ENCODE measurements around the gene ITGB1.
A peak's percentile ranks its signal among the peaks of the same experiment; 100 is the strongest.
"Not testable (repeated sequence)": the region's sequence is repeated elsewhere in the genome, so short reads cannot be mapped to it uniquely, and the experiment has no call there.

Gene ITGB1

DNA sequence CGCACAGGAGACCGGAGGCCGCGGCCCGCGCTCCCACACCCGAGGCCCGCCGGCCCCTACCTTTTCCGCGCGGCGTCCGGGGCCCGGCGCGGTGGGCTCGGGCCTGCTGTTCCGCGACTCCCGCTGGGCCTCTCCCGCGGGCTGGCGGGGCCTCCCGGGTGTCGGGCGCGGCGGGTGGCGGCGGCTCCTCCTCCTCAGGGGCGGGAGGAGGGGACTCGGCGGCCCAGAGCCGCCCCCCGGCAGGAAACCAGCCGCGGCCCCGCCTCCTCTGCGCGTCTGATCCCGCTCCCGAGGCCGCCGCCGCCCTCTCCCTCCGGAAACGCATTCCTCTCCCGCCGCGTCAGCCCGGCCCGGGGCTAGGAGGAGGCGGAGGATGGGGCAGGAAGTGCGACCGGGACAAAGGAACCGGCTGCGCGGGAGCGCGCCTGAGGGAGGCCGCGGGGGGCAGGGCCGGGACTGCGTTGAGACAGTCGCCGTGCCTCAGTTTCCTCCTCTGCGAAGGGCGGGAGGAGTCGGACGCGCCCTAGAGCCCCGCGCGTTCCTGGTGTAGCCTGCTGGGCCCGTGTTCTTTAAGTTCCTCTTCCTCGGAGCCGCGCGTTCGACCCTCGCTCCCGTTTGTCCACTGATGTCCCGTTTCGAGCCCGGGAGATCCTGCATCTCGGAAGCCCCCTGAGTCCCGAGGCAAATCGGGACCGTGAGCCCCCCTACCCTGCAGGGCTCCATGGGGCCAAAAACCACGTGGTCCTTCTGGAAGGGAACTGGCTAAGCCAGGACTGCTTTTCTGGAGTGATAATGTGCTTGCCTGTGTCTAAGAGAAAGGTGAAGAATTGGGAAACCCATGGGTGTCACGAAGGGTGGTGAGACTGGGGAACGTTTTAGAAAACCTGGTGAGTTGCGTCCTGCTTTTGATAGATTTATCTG lies at the start of gene ITGB1:
Gene ITGB1 (minus strand): TSS at position 146 of the 921 bp plus-strand sequence. CDS start 22,672 bp downstream, outside the sequence.
- peaks cover 25% of the 10 kb centered on the region for H3K4me1 ChIP-seq (ENCODE audit: control insufficient read depth, insufficient read depth, low read length)

DNA sequence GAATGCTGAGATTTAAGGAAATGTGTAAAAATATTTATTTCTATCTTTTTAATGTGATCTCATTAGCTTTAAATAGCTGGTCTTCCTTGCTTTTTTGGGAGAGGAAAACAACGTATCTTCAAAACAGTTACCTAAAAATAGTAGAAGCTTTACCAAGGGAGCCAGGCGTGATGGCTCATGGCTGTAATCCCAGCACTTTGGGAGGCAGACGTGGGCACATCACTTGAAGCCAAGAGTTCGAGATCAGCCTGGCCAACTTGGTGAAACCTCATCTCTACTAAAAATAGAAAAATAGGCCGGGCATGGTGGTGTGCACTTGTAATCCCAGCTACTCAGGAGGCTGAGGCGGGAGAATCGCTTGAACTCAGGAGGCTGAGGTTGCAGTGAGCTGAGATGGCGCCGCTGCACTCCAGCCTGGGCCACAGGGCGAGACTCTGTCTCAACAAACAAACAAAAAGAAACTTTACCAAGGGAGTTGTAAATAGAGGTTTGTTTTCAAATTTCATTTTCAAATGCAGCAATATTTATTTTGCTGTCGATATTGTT lies 48.4 kb upstream of the ITGB1 start:
- Histone ChIP-seq H3K4me3 (ENCODE audit: low read length in 2 of 2) (no peak overlapping the region), H3K27ac (ENCODE audit: low read length) (peak overlapping the region; percentile 96), H3K9ac (ENCODE audit: low read length in 2 of 2) (peak overlapping the region; percentile 75 to 88), H3K4me1 (ENCODE audit: control insufficient read depth, insufficient read depth, low read length) (peaks cover 8% of the 10 kb centered on the region), H3K9me3 (ENCODE audit: control insufficient read depth in 2 of 2, low read length in 2 of 2) (no peaks in the 10 kb centered on the region), H3K36me3 (ENCODE audit: control insufficient read depth in 2 of 2, insufficient read depth in 2 of 2, low read length in 2 of 2) (no peaks in the 10 kb centered on the region), H3K27me3 (ENCODE audit: control insufficient read depth in 1 of 2, insufficient read depth in 2 of 2, low read length in 2 of 2) (no peaks in the 10 kb centered on the region)

More for the DNA sequence above, at the start of gene ITGB1:
- Histone ChIP-seq H3K27ac (ENCODE audit: low read length) (peak within 1 kb of the TSS; percentile 97), H3K9me3 (ENCODE audit: control insufficient read depth in 2 of 2, low read length in 2 of 2) (no peaks in the 10 kb centered on the region), H3K9ac (ENCODE audit: low read length in 2 of 2) (peak within 1 kb of the TSS; percentile 99), H3K27me3 (ENCODE audit: control insufficient read depth in 1 of 2, insufficient read depth in 2 of 2, low read length in 2 of 2) (no peaks in the 10 kb centered on the region), H3K36me3 (ENCODE audit: control insufficient read depth in 2 of 2, insufficient read depth in 2 of 2, low read length in 2 of 2) (no peaks in the 10 kb centered on the region), H3K4me3 (ENCODE audit: low read length in 2 of 2) (peak within 1 kb of the TSS; percentile 92 to 95)

DNA sequence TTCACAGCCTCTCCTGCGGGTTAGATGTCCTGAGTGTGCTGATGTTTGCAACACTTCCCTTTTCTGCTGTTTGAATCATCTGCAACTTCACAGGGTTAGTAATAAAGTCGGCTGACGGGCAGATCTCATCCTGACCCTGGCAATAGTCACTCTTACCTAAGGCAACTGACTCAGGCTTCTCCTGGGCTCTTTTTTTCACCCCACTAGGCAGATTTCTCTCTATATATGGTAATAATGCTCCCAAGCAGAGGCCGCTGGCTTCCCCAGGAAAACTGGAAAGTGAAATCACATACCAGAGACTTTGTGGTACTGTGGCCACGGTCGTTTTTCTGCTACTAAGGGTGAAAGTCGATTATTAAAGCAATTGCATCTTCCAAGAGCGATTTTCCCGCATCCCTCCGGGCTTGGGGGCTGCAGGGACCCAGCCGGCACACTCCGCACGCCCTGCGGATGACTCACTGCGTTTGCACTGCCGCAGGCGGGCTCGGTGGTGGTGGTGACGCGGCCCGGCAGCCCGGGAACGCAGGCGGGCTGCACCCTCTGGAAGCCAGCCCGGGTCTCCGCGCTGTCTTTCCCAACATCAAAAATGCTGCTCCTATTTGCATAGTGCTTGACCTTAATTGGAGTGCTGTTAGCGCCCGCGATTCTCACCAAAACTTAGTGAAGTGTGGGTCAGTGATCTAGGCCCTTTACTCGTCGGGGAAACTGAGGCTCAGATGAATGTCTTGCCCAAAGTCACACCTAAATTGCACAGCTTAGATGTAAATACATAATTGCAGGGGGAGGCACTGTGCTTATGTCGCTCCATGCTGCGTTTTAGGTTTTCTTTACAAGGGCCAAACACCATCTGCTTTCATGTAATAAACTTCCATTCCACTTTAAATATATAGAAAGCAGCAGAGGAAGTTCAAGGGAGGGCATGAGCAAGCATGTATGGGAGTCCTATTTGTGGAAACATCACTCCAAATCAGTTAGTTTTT lies 47.6 kb upstream of the ITGB1 start:
- H3K9me3 ChIP-seq (ENCODE audit: control insufficient read depth in 2 of 2, low read length in 2 of 2): no peaks in the 10 kb centered on the region
- H3K4me1 ChIP-seq (ENCODE audit: control insufficient read depth, insufficient read depth, low read length): peaks cover 8% of the 10 kb centered on the region
- H3K27me3 ChIP-seq (ENCODE audit: control insufficient read depth in 1 of 2, insufficient read depth in 2 of 2, low read length in 2 of 2): no peaks in the 10 kb centered on the region
- H3K27ac ChIP-seq (ENCODE audit: low read length): peak overlapping the region; percentile 96
- H3K36me3 ChIP-seq (ENCODE audit: control insufficient read depth in 2 of 2, insufficient read depth in 2 of 2, low read length in 2 of 2): no peaks in the 10 kb centered on the region
- peak overlapping the region; percentile 61 to 80 for H3K4me3 ChIP-seq (ENCODE audit: low read length in 2 of 2)
- H3K9ac ChIP-seq (ENCODE audit: low read length in 2 of 2): peak overlapping the region; percentile 75 to 88

DNA sequence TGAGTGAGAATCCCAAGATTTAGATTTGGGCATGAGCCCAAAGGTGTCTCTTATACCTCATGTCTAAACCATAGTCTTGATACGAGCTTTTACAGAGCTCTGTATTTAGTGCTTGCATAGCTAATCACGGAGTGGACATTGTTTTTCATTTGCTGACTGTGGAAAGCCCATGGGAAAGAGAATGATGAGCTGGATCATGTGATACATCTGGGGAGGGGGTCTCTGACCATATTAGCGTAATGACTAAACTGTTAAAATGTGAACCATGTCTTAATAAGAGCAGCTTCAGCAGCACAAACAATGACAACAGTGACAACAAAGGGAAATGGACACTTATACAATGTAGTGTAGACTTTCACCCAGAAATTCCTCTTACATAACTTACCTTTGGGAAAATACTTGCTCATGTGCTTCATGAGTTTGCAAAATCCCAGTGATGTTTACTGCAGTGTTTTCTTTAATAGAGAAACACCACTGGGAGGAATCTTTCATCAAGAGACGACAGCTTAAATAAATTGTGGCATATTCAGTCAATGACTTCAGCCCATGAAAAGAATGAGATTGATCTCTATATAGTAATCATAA lies 44.0 kb upstream of the ITGB1 start:
- Histone ChIP-seq H3K9ac (ENCODE audit: low read length in 2 of 2) (no peak overlapping the region), H3K27me3 (ENCODE audit: control insufficient read depth in 1 of 2, insufficient read depth in 2 of 2, low read length in 2 of 2) (no peaks in the 10 kb centered on the region), H3K4me3 (ENCODE audit: low read length in 2 of 2) (no peak overlapping the region), H3K36me3 (ENCODE audit: control insufficient read depth in 2 of 2, insufficient read depth in 2 of 2, low read length in 2 of 2) (no peaks in the 10 kb centered on the region), H3K27ac (ENCODE audit: low read length) (no peak overlapping the region), H3K4me1 (ENCODE audit: control insufficient read depth, insufficient read depth, low read length) (peaks cover 8% of the 10 kb centered on the region), H3K9me3 (ENCODE audit: control insufficient read depth in 2 of 2, low read length in 2 of 2) (no peaks in the 10 kb centered on the region)

DNA sequence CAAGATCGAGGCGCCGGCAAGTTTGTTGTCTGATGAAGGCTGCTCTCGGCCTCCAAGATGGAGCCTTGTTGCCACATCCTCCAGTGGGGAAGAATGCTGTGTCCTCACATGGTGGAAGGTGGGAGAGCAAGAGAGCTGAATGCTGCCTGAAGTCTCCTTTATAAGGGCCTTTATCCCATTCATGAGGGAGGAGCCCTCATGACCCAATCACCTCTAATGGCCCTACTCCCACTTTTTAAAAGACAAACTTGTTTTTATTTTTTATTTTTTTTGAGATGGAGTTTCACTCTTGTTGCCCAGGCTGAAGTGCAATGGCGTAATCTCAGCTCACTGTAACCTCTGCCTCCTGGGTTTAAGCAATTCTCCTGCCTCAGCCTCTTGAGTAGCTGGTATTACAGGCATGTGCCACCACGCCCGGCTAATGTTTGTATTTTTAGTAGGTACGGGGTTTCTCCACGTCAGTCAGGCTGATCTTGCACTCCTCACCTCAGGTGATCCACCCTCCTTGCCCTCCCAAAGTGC lies 40.1 kb upstream of the ITGB1 start:
- H3K27ac ChIP-seq (ENCODE audit: low read length); H3K27me3 ChIP-seq (ENCODE audit: control insufficient read depth in 1 of 2, insufficient read depth in 2 of 2, low read length in 2 of 2): not testable (repeated sequence)

GRCh38 chr10:32995751-32996150 lies 37.7 kb upstream of the ITGB1 start:
- Histone ChIP-seq H3K4me1 (ENCODE audit: control insufficient read depth, insufficient read depth, low read length) (no peaks in the 10 kb centered on the region), H3K9ac (ENCODE audit: low read length in 2 of 2) (no peak overlapping the region), H3K4me3 (ENCODE audit: low read length in 2 of 2) (no peak overlapping the region), H3K9me3 (ENCODE audit: control insufficient read depth in 2 of 2, low read length in 2 of 2) (no peaks in the 10 kb centered on the region), H3K36me3 (ENCODE audit: control insufficient read depth in 2 of 2, insufficient read depth in 2 of 2, low read length in 2 of 2) (no peaks in the 10 kb centered on the region), H3K27me3 (ENCODE audit: control insufficient read depth in 1 of 2, insufficient read depth in 2 of 2, low read length in 2 of 2) (no peaks in the 10 kb centered on the region), H3K27ac (ENCODE audit: low read length) (no peak overlapping the region)

More for the DNA sequence above, 40.1 kb upstream of the ITGB1 start:
- not testable (repeated sequence) for H3K4me1 ChIP-seq (ENCODE audit: control insufficient read depth, insufficient read depth, low read length); H3K4me3 ChIP-seq (ENCODE audit: low read length in 2 of 2); H3K9me3 ChIP-seq (ENCODE audit: control insufficient read depth in 2 of 2, low read length in 2 of 2); H3K36me3 ChIP-seq (ENCODE audit: control insufficient read depth in 2 of 2, insufficient read depth in 2 of 2, low read length in 2 of 2); H3K9ac ChIP-seq (ENCODE audit: low read length in 2 of 2)

DNA sequence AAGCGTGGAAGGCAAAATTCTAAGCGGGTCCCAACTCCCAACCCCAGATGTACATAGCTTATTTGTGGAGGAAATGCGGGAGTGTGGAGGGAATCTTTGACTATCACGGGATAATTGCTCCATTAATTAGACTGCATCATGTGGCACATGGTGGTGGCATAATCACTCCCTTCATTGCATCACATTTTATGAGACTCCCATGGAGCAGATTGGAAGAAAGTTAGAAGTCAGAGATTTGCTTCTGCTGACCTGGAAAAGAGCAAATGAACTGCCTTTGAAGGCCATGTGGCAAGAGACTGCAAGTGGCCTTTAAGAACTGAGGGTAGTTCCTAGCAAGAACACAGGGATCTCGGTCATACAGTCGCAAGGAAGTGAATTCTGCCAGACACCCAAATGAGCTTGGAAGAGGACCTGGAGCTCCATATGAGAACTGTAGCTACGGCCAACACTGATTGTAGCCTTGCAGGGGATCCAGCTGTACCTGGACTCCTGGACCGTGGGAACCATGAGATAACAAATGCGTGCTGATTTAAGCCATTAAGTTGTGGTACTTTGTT lies 37.1 kb upstream of the ITGB1 start:
- Histone ChIP-seq H3K27me3 (ENCODE audit: control insufficient read depth in 1 of 2, insufficient read depth in 2 of 2, low read length in 2 of 2) (no peaks in the 10 kb centered on the region), H3K9ac (ENCODE audit: low read length in 2 of 2) (no peak overlapping the region), H3K4me3 (ENCODE audit: low read length in 2 of 2) (no peak overlapping the region), H3K27ac (ENCODE audit: low read length) (no peak overlapping the region), H3K36me3 (ENCODE audit: control insufficient read depth in 2 of 2, insufficient read depth in 2 of 2, low read length in 2 of 2) (no peaks in the 10 kb centered on the region), H3K4me1 (ENCODE audit: control insufficient read depth, insufficient read depth, low read length) (no peaks in the 10 kb centered on the region), H3K9me3 (ENCODE audit: control insufficient read depth in 2 of 2, low read length in 2 of 2) (no peaks in the 10 kb centered on the region)

DNA sequence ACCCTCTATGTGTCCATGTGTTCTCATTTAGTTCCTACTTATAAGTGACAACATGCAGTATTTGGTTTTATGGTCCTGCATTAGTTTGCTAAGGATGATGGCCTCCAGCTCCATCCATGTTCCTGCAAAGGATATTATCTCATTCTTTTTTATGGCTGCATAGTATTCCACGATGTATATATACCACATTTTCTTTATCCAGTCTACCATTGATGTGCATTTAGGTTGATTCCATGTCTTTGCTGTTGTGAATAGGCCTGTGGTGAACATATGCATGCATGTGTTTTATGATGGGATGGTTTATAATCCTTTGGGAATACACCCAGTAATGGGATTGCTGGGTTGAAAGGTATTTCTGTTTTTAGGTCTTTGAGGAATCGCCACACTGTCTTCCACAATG lies 36.6 kb upstream of the ITGB1 start:
- not testable (repeated sequence) for H3K4me3 ChIP-seq (ENCODE audit: low read length in 2 of 2); H3K9me3 ChIP-seq (ENCODE audit: control insufficient read depth in 2 of 2, low read length in 2 of 2); H3K4me1 ChIP-seq (ENCODE audit: control insufficient read depth, insufficient read depth, low read length); H3K27me3 ChIP-seq (ENCODE audit: control insufficient read depth in 1 of 2, insufficient read depth in 2 of 2, low read length in 2 of 2); H3K9ac ChIP-seq (ENCODE audit: low read length in 2 of 2); H3K36me3 ChIP-seq (ENCODE audit: control insufficient read depth in 2 of 2, insufficient read depth in 2 of 2, low read length in 2 of 2); H3K27ac ChIP-seq (ENCODE audit: low read length)

DNA sequence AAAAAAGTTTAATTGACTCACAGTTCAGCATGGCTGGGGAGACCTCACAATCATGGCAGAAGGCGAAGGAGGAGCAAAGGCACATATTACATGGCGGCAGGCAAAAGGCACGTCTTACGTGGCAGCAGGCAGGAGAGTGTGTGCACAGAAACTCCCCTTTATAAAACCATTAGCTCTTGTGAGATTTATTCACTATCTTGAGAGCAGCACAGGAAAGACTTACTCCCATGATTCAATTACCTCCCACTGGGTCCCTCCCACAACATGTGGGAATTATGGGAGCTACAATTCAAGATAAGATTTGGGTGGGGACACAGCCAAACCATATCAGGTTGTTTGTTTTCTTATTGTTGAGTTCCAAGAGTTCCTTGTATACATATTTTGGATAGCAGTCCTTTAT lies 34.3 kb upstream of the ITGB1 start:
- not testable (repeated sequence) for H3K36me3 ChIP-seq (ENCODE audit: control insufficient read depth in 2 of 2, insufficient read depth in 2 of 2, low read length in 2 of 2); H3K27me3 ChIP-seq (ENCODE audit: control insufficient read depth in 1 of 2, insufficient read depth in 2 of 2, low read length in 2 of 2); H3K4me1 ChIP-seq (ENCODE audit: control insufficient read depth, insufficient read depth, low read length); H3K4me3 ChIP-seq (ENCODE audit: low read length in 2 of 2); H3K9me3 ChIP-seq (ENCODE audit: control insufficient read depth in 2 of 2, low read length in 2 of 2); H3K9ac ChIP-seq (ENCODE audit: low read length in 2 of 2); H3K27ac ChIP-seq (ENCODE audit: low read length)

- H3K36me3 ChIP-seq (ENCODE audit: control insufficient read depth in 2 of 2, insufficient read depth in 2 of 2, low read length in 2 of 2): no peaks in the 10 kb centered on the region
- no peaks in the 10 kb centered on the region for H3K27me3 ChIP-seq (ENCODE audit: control insufficient read depth in 1 of 2, insufficient read depth in 2 of 2, low read length in 2 of 2)
- no peaks in the 10 kb centered on the region for H3K4me1 ChIP-seq (ENCODE audit: control insufficient read depth, insufficient read depth, low read length)
- H3K9ac ChIP-seq (ENCODE audit: low read length in 2 of 2): no peak overlapping the region
- H3K4me3 ChIP-seq (ENCODE audit: low read length in 2 of 2): no peak overlapping the region
- no peaks in the 10 kb centered on the region for H3K9me3 ChIP-seq (ENCODE audit: control insufficient read depth in 2 of 2, low read length in 2 of 2)
- H3K27ac ChIP-seq (ENCODE audit: low read length): no peak overlapping the region
Observed at GRCh38 chr10:32990811-32991210, 32.8 kb upstream of the ITGB1 start.
